ENCODE measurements around the gene PCMT1. TPM values are rescaled to one million over a fixed set of nuclear protein-coding genes. Genes with fewer than 3 reads are reported as not detected.
"Not testable (repeated sequence)": the region's sequence is repeated elsewhere in the genome, so short reads cannot be mapped to it uniquely, and the experiment has no call there.

Gene PCMT1
- total RNA-seq, 1 experiment from 2014 or later, result 70.5 TPM

GRCh38 chr6:149820506-149820905, 71.0 kb downstream of the PCMT1 start:
- DNase-seq (ENCODE audit: low spot score), result no peak

GRCh38 chr6:149821492-149821891, 72.0 kb downstream of the PCMT1 start:
- DNase-seq (ENCODE audit: low spot score), result no peak

- no peak for DNase-seq (ENCODE audit: low spot score)
These were observed 73.5 kb downstream of the PCMT1 start for GRCh38 chr6:149823013-149823412.

DNA sequence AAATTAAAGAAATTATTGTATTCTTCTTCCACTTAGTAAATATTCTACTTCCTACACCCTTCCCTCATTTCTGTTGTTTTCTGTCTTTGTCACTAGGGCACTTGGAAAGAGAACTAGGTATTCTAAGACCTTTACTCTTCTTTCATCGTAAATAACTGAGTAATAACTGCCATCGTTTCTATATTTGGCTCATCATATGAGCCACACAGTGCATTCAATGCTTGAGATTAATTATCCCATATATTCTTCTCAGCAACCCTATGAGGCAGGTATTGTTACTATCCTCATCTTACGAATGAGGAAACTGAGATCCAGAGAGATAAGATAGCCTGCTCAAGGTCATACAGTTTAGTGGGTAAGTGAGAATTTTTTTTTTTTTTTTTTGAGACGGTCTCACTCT, 75.8 kb downstream of the PCMT1 start:
- DNase-seq (ENCODE audit: low spot score), result no peak

DNA sequence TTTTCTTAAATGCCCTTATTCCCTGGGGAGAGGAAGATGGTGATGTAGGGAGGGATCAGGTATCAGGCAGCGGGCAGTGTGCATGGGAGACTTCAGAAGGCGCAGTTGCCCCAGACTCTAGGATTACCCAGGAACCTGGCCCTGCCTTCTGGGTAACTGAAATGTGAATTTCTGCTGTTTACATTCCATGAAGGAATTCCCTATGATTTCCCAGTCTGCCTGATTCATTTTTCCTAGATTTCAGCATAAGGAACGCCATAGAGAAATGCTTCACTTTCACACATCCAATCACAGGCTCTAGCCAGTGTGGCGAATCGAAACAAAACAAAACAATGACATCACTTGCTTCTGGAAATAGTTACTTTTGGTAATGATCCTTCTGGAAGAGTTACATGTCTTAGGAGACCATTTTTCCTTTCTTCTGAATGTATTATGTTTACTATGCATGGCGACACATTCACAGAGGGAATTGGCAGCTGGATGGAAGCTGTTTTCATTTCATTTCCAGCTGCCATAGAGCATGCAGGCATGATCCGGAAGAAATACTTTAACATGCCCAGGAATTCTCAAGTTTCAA, 81.3 kb downstream of the PCMT1 start:
- no peak for DNase-seq (ENCODE audit: low spot score)

GRCh38 chr6:149831308-149831820, 81.8 kb downstream of the PCMT1 start:
- DNase-seq (ENCODE audit: low spot score), result no peak

GRCh38 chr6:149833651-149834050, 84.1 kb downstream of the PCMT1 start:
- DNase-seq (ENCODE audit: low spot score), result no peak

- DNase-seq (ENCODE audit: low spot score), result no peak
These were observed 85.3 kb downstream of the PCMT1 start for GRCh38 chr6:149834513-149835481.

DNA sequence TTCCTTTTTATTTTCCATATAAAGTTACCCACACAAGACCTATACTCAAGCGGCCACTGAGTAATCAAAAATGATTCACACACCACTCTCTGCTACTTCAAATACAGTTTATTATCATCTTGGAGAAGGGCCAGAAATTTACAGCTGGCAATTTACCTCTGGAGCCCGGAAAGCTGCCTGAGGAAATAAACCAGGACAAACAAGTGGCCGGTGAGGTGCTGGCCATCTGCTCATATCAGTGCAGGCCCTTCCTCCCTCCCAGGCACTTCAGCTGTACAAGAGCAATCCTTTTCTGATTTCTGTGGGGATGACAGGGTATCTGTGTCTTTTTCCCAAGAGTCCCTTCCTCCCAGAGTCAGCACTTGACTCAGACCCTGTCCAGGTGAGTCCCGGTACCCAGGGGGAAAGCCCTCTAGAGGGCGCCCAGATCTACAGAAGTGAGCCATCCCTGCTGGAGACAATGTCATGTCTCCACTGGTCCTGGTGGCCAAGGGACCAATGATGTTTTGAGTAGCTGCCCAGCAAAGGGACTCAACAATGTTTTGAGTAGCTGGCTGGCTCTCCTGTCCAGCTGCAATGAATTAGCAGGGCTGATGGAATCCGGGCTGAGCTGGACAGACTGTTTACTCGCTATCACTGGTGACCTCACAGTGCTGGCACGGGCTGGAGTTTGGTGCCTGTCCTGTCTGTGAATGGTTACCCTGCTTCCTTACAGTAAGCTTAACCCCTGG, 91.0 kb downstream of the PCMT1 start:
- DNase-seq (ENCODE audit: low spot score), result peak; percentile 66

GRCh38 chr6:149842331-149842730, 92.8 kb downstream of the PCMT1 start:
- no peak for DNase-seq (ENCODE audit: low spot score)

GRCh38 chr6:149843051-149843633, 93.6 kb downstream of the PCMT1 start:
- DNase-seq (ENCODE audit: low spot score), result no peak

- not testable (repeated sequence) for DNase-seq (ENCODE audit: low spot score)
These were observed 94.5 kb downstream of the PCMT1 start for GRCh38 chr6:149844036-149844435.

- DNase-seq (ENCODE audit: low spot score), result no peak
These were observed 94.9 kb downstream of the PCMT1 start for GRCh38 chr6:149844480-149844879.

DNA sequence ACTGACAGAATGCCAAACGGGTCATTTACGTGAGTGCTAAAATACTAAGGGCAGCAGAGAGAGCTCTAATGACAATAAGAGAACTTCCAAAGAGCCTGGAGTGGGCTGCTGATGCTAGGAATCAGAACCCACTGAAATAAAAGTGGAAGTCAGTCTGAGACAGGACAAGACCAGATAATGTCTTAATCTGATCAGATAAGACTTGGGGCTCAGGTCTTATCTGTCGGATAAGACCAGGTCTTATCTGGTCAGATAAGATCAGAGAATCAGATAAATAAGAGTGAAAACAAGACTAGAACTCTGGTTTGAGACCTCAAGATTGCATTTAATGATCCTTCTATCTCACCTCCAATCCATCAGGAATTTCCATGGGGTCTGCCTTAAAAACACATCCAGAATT, 96.0 kb downstream of the PCMT1 start:
- DNase-seq (ENCODE audit: low spot score), result no peak

GRCh38 chr6:149846321-149846720, 96.8 kb downstream of the PCMT1 start:
- DNase-seq (ENCODE audit: low spot score), result peak; percentile 74

GRCh38 chr6:149847939-149848267, 98.4 kb downstream of the PCMT1 start:
- peak; percentile 52 for DNase-seq (ENCODE audit: low spot score)

GRCh38 chr6:149848343-149848742, 98.8 kb downstream of the PCMT1 start:
- not testable (repeated sequence) for DNase-seq (ENCODE audit: low spot score)

GRCh38 chr6:149851461-149852110, 102.0 kb downstream of the PCMT1 start:
- no peak for DNase-seq (ENCODE audit: low spot score)

DNA sequence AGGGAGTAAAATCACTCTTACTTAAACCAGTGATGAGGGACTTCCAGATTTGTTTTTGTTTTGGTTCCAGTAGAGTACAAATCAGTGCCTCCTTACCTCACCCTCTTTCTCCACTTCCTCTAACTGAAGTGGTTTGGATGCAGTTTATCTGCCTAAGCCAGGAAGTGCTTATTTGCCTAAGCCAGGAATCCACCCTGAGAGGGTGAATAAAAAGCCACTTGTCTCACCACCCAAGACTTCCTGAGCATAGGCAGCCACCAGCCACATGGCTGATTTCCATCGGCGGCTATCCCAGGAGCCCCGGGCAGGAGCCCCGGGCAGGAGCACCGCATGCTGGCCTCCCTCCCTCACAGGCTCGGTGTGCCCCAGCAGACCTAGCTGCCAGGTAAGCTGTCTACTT, 102.6 kb downstream of the PCMT1 start:
- DNase-seq (ENCODE audit: low spot score), result peak; percentile 86

DNA sequence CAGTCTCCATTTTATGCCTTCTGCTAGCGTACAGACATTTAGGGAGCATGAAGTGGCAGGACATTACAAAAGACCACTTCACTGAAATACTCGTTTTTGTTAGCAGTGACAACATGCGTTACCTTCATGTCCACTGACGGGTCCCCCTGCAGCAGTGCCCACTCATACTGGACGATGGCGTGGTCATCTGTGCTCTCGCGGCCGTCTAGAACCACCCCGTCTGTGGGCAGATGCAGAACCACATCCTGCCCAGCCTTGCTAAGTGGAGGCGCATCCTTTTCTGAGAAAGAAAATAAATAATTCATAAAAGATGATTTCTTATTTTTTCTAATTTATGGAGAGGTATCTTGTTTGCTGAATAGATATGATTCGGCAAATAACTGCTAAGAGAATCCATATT, 103.3 kb downstream of the PCMT1 start:
- DNase-seq (ENCODE audit: low spot score), result no peak

GRCh38 chr6:149854017-149854416, 104.5 kb downstream of the PCMT1 start:
- DNase-seq (ENCODE audit: low spot score), result not testable (repeated sequence)

Data from H4 (cell line).